B cell (primary cell): ENCODE data around the gene AMER3.

ENCODE experiments used
- EZH2 ChIP-seq: IDR thresholded peaks from 2 replicates; pipeline ENCODE4 v1.6.1; 2012; ENCODE audit warnings: borderline replicate concordance, low read depth, mild to moderate bottlenecking, moderate library complexity, low read length; ENCODE audit not compliant: insufficient read depth, poor library complexity, severe bottlenecking
- TF ChIP-seq, protein P1 (sequence below): fragments of 200-600 bp; IDR thresholded peaks from one replicate; pipeline ENCODE4 v1.8.0; 2022; ENCODE audit warnings: antibody characterized with exemption, mild to moderate bottlenecking

DNA sequence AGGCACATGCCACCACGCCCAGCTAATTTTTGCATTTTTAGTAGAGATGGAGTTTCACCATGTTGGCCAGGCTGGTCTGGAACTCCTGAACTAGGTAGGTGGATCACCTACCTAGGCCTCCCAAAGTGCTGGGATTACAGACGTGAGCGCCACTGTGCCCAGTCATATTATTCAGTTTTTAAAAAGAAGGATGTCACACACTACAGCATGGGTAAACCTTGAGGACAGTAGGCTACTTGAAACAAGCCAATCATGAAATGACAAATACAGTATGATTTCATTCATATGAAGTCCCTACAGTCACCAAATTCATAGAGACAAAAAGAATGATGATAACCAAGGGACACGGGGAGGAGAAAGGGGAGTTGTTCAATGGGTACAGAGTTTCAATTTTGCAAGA lies 50.3 kb downstream of the AMER3 start:
- TF ChIP-seq, protein P1, sequence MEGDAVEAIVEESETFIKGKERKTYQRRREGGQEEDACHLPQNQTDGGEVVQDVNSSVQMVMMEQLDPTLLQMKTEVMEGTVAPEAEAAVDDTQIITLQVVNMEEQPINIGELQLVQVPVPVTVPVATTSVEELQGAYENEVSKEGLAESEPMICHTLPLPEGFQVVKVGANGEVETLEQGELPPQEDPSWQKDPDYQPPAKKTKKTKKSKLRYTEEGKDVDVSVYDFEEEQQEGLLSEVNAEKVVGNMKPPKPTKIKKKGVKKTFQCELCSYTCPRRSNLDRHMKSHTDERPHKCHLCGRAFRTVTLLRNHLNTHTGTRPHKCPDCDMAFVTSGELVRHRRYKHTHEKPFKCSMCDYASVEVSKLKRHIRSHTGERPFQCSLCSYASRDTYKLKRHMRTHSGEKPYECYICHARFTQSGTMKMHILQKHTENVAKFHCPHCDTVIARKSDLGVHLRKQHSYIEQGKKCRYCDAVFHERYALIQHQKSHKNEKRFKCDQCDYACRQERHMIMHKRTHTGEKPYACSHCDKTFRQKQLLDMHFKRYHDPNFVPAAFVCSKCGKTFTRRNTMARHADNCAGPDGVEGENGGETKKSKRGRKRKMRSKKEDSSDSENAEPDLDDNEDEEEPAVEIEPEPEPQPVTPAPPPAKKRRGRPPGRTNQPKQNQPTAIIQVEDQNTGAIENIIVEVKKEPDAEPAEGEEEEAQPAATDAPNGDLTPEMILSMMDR, result no peak
- no peak for TF ChIP-seq EZH2
